ENCODE results near the gene ENPP3.

ENPP3 gene

GRCh38 chr6:131754088-131754487 is 117.0 kb downstream of the ENPP3 start:
- Histone ChIP-seq H3K4me1 (ENCODE audit: control insufficient read depth, insufficient read depth, low read length) (no peaks in the 10 kb centered on the region), H3K9ac (ENCODE audit: low read length) (no peak overlapping the region), H3K27ac (ENCODE audit: low read depth, low read length) (no peak overlapping the region), H3K36me3 (ENCODE audit: control insufficient read depth, insufficient read depth, low read length) (no peaks in the 10 kb centered on the region), H3K4me3 (ENCODE audit: low read length) (no peak overlapping the region), H3K27me3 (ENCODE audit: control insufficient read depth, insufficient read depth, low read length) (no peaks in the 10 kb centered on the region)

GRCh38 chr6:131754715-131755567 is 117.8 kb downstream of the ENPP3 start:
- H3K4me1 ChIP-seq (ENCODE audit: control insufficient read depth, insufficient read depth, low read length), result no peaks in the 10 kb centered on the region
- H3K36me3 ChIP-seq (ENCODE audit: control insufficient read depth, insufficient read depth, low read length), result no peaks in the 10 kb centered on the region
- no peak overlapping the region for H3K27ac ChIP-seq (ENCODE audit: low read depth, low read length)
- H3K9ac ChIP-seq (ENCODE audit: low read length), result no peak overlapping the region
- H3K4me3 ChIP-seq (ENCODE audit: low read length), result no peak overlapping the region
- H3K27me3 ChIP-seq (ENCODE audit: control insufficient read depth, insufficient read depth, low read length), result no peaks in the 10 kb centered on the region

GRCh38 chr6:131755597-131755996 is 118.5 kb downstream of the ENPP3 start:
- no peaks in the 10 kb centered on the region for H3K27me3 ChIP-seq (ENCODE audit: control insufficient read depth, insufficient read depth, low read length)
- H3K4me1 ChIP-seq (ENCODE audit: control insufficient read depth, insufficient read depth, low read length), result no peaks in the 10 kb centered on the region
- H3K36me3 ChIP-seq (ENCODE audit: control insufficient read depth, insufficient read depth, low read length), result no peaks in the 10 kb centered on the region
- H3K9ac ChIP-seq (ENCODE audit: low read length), result no peak overlapping the region
- no peak overlapping the region for H3K27ac ChIP-seq (ENCODE audit: low read depth, low read length)
- H3K4me3 ChIP-seq (ENCODE audit: low read length), result no peak overlapping the region

GRCh38 chr6:131756039-131756438 is 118.9 kb downstream of the ENPP3 start:
- no peaks in the 10 kb centered on the region for H3K27me3 ChIP-seq (ENCODE audit: control insufficient read depth, insufficient read depth, low read length)
- H3K4me1 ChIP-seq (ENCODE audit: control insufficient read depth, insufficient read depth, low read length), result no peaks in the 10 kb centered on the region
- H3K36me3 ChIP-seq (ENCODE audit: control insufficient read depth, insufficient read depth, low read length), result no peaks in the 10 kb centered on the region
- H3K27ac ChIP-seq (ENCODE audit: low read depth, low read length), result no peak overlapping the region
- H3K9ac ChIP-seq (ENCODE audit: low read length), result no peak overlapping the region
- no peak overlapping the region for H3K4me3 ChIP-seq (ENCODE audit: low read length)

- Histone ChIP-seq H3K4me3 (ENCODE audit: low read length) (no peak overlapping the region), H3K36me3 (ENCODE audit: control insufficient read depth, insufficient read depth, low read length) (no peaks in the 10 kb centered on the region), H3K4me1 (ENCODE audit: control insufficient read depth, insufficient read depth, low read length) (no peaks in the 10 kb centered on the region), H3K9ac (ENCODE audit: low read length) (no peak overlapping the region), H3K27me3 (ENCODE audit: control insufficient read depth, insufficient read depth, low read length) (no peaks in the 10 kb centered on the region), H3K27ac (ENCODE audit: low read depth, low read length) (no peak overlapping the region)
Observed at GRCh38 chr6:131758920-131759319, 121.8 kb downstream of the ENPP3 start.

GRCh38 chr6:131761060-131761761 is 124.1 kb downstream of the ENPP3 start:
- H3K4me3 ChIP-seq (ENCODE audit: low read length), result no peak overlapping the region
- H3K4me1 ChIP-seq (ENCODE audit: control insufficient read depth, insufficient read depth, low read length), result no peaks in the 10 kb centered on the region
- H3K27ac ChIP-seq (ENCODE audit: low read depth, low read length), result no peak overlapping the region
- H3K9ac ChIP-seq (ENCODE audit: low read length), result no peak overlapping the region
- H3K27me3 ChIP-seq (ENCODE audit: control insufficient read depth, insufficient read depth, low read length), result no peaks in the 10 kb centered on the region
- no peaks in the 10 kb centered on the region for H3K36me3 ChIP-seq (ENCODE audit: control insufficient read depth, insufficient read depth, low read length)

GRCh38 chr6:131761762-131762067 is 124.6 kb downstream of the ENPP3 start:
- Histone ChIP-seq H3K27ac (ENCODE audit: low read depth, low read length) (no peak overlapping the region), H3K4me1 (ENCODE audit: control insufficient read depth, insufficient read depth, low read length) (no peaks in the 10 kb centered on the region), H3K36me3 (ENCODE audit: control insufficient read depth, insufficient read depth, low read length) (no peaks in the 10 kb centered on the region), H3K4me3 (ENCODE audit: low read length) (no peak overlapping the region), H3K9ac (ENCODE audit: low read length) (no peak overlapping the region), H3K27me3 (ENCODE audit: control insufficient read depth, insufficient read depth, low read length) (no peaks in the 10 kb centered on the region)

- no peak overlapping the region for H3K4me3 ChIP-seq (ENCODE audit: low read length)
- no peaks in the 10 kb centered on the region for H3K4me1 ChIP-seq (ENCODE audit: control insufficient read depth, insufficient read depth, low read length)
- no peaks in the 10 kb centered on the region for H3K36me3 ChIP-seq (ENCODE audit: control insufficient read depth, insufficient read depth, low read length)
- H3K27me3 ChIP-seq (ENCODE audit: control insufficient read depth, insufficient read depth, low read length), result no peaks in the 10 kb centered on the region
- H3K27ac ChIP-seq (ENCODE audit: low read depth, low read length), result no peak overlapping the region
- no peak overlapping the region for H3K9ac ChIP-seq (ENCODE audit: low read length)
Observed at GRCh38 chr6:131762984-131763383, 125.9 kb downstream of the ENPP3 start.

GRCh38 chr6:131763749-131764148 is 126.6 kb downstream of the ENPP3 start:
- Histone ChIP-seq H3K27me3 (ENCODE audit: control insufficient read depth, insufficient read depth, low read length) (no peaks in the 10 kb centered on the region), H3K36me3 (ENCODE audit: control insufficient read depth, insufficient read depth, low read length) (no peaks in the 10 kb centered on the region), H3K4me1 (ENCODE audit: control insufficient read depth, insufficient read depth, low read length) (no peaks in the 10 kb centered on the region), H3K4me3 (ENCODE audit: low read length) (no peak overlapping the region), H3K9ac (ENCODE audit: low read length) (no peak overlapping the region), H3K27ac (ENCODE audit: low read depth, low read length) (no peak overlapping the region)

GRCh38 chr6:131764350-131764749 is 127.2 kb downstream of the ENPP3 start:
- no peak overlapping the region for H3K9ac ChIP-seq (ENCODE audit: low read length)
- no peak overlapping the region for H3K4me3 ChIP-seq (ENCODE audit: low read length)
- no peak overlapping the region for H3K27ac ChIP-seq (ENCODE audit: low read depth, low read length)
- H3K4me1 ChIP-seq (ENCODE audit: control insufficient read depth, insufficient read depth, low read length), result no peaks in the 10 kb centered on the region
- no peaks in the 10 kb centered on the region for H3K27me3 ChIP-seq (ENCODE audit: control insufficient read depth, insufficient read depth, low read length)
- no peaks in the 10 kb centered on the region for H3K36me3 ChIP-seq (ENCODE audit: control insufficient read depth, insufficient read depth, low read length)

- no peaks in the 10 kb centered on the region for H3K36me3 ChIP-seq (ENCODE audit: control insufficient read depth, insufficient read depth, low read length)
- H3K4me1 ChIP-seq (ENCODE audit: control insufficient read depth, insufficient read depth, low read length), result no peaks in the 10 kb centered on the region
- no peaks in the 10 kb centered on the region for H3K27me3 ChIP-seq (ENCODE audit: control insufficient read depth, insufficient read depth, low read length)
- no peak overlapping the region for H3K27ac ChIP-seq (ENCODE audit: low read depth, low read length)
- H3K9ac ChIP-seq (ENCODE audit: low read length), result no peak overlapping the region
- H3K4me3 ChIP-seq (ENCODE audit: low read length), result no peak overlapping the region
Observed at GRCh38 chr6:131765081-131765803, 128.1 kb downstream of the ENPP3 start.

- Histone ChIP-seq H3K9ac (ENCODE audit: low read length) (no peak overlapping the region), H3K36me3 (ENCODE audit: control insufficient read depth, insufficient read depth, low read length) (no peaks in the 10 kb centered on the region), H3K27me3 (ENCODE audit: control insufficient read depth, insufficient read depth, low read length) (no peaks in the 10 kb centered on the region), H3K27ac (ENCODE audit: low read depth, low read length) (no peak overlapping the region), H3K4me3 (ENCODE audit: low read length) (no peak overlapping the region), H3K4me1 (ENCODE audit: control insufficient read depth, insufficient read depth, low read length) (no peaks in the 10 kb centered on the region)
Observed at GRCh38 chr6:131765804-131766135, 128.7 kb downstream of the ENPP3 start.
